ENCODE results near the gene RNF43. TPM values are rescaled to one million over a fixed set of nuclear protein-coding genes. Genes with fewer than 3 reads are reported as not detected.

Gene RNF43
- polyA plus RNA-seq, 5 donors = 30.2 to 52.8 (median 47.3) TPM

Other genes with a start within 250 kb of the RNF43 start
- gene EPX, start 224.8 kb downstream of the RNF43 start, polyA plus RNA-seq (ENCODE audit: insufficient read depth in 1 of 5, insufficient read length in 5 of 5, low replicate concordance in 1 of 5) = 1 to 10 TPM in 2 of 5 donors, under 1 TPM in 3; 0.58 to 1.1 (median 0.97) TPM
- 10 to 100 TPM; 32.7 to 44.5 (median 40.4) TPM for gene MKS1, start 198.3 kb downstream of the RNF43 start, polyA plus RNA-seq (ENCODE audit: insufficient read depth in 1 of 5, insufficient read length in 5 of 5, low replicate concordance in 1 of 5)
- under 1 TPM; 0.05 to 0.29 (median 0.12) TPM for gene LPO, start 178.9 kb downstream of the RNF43 start, polyA plus RNA-seq (ENCODE audit: insufficient read depth in 1 of 5, insufficient read length in 5 of 5, low replicate concordance in 1 of 5)
- 10 to 100 TPM in 2 of 5 donors, 1 to 10 TPM in 3; 5.7 to 16.2 (median 8.2) TPM for gene MPO, start 136.6 kb downstream of the RNF43 start, polyA plus RNA-seq (ENCODE audit: insufficient read depth in 1 of 5, insufficient read length in 5 of 5, low replicate concordance in 1 of 5)
- 10 to 100 TPM; 43.0 to 63.3 (median 55.4) TPM for gene TSPOAP1, start 88.7 kb downstream of the RNF43 start, polyA plus RNA-seq (ENCODE audit: insufficient read depth in 1 of 5, insufficient read length in 5 of 5, low replicate concordance in 1 of 5)
- gene SUPT4H1, start 65.3 kb downstream of the RNF43 start, polyA plus RNA-seq (ENCODE audit: insufficient read depth in 1 of 5, insufficient read length in 5 of 5, low replicate concordance in 1 of 5) = 100 to 1,000 TPM; 123 to 142 (median 135) TPM
- gene HSF5, start 70.9 kb upstream of the RNF43 start, polyA plus RNA-seq (ENCODE audit: insufficient read depth in 1 of 5, insufficient read length in 5 of 5, low replicate concordance in 1 of 5) = under 1 TPM in 4 of 5 donors, not detected in 1; 0.10 to 0.14 (median 0.13) TPM
- gene MTMR4, start 97.1 kb upstream of the RNF43 start, polyA plus RNA-seq (ENCODE audit: insufficient read depth in 1 of 5, insufficient read length in 5 of 5, low replicate concordance in 1 of 5) = 10 to 100 TPM; 35.3 to 49.8 (median 44.7) TPM

Data from right lung (tissue), 5 donors.